Measurements from ENCODE around the gene SLC25A22. TPM values are rescaled to one million over a fixed set of nuclear protein-coding genes. Genes with fewer than 3 reads are reported as not detected.

SLC25A22 gene
- total RNA-seq, 4 donors from 2014 or later, result 6.0 to 28.3 (median 9.7) TPM

DNA sequence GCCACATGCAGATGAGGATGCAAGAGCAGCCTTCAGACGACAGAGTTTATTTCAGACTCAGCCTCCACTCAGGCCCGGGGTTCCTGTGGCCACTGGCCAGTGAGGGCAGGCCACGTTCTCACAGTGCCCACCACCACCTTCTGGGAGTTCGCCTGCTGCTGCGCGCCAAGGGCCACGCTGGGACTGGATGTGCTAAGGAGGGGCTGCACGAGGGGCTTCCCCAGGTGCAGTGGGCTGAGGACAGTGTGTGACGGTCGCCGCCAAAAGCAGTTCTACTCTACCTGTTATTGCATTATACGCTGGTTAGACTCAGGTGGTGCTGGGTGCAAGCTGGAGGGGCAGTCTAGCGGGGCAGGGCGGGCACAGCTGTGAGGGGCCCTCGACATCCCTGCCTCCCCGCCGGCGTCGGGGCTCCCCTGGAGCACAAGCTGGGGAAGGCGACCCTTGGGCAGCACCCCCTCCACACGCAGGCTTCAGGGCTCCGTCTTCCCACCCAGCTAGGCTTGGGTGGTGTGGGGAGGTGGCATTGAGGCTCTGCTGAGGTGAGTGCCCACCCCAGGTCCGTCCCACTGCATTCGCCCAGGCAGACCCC is 10.9 kb downstream of the SLC25A22 start:
- no peaks in the 10 kb centered on the region for H3K36me3 ChIP-seq
- no peak overlapping the region for H3K27ac ChIP-seq
- H3K4me1 ChIP-seq, result peaks cover 0 to 19% (median 11%) of the 10 kb centered on the region in 4 donors
- peaks cover 25% of the 10 kb centered on the region for H3K27me3 ChIP-seq
- no peaks in the 10 kb centered on the region for H3K9me3 ChIP-seq
- 86% methylated on average over 21 of the region's 24 CpGs; no CpG with 5 or more reads in 1 of the 2 donors for WGBS, 2 donors (ENCODE audit: low coverage in 1 of 2)
- TF ChIP-seq POLR2A (IDR thresholded peaks at IDR 0.05), result no peak
- no peak for TF ChIP-seq POLR2AphosphoS5 (IDR thresholded peaks at IDR 0.05)
- TF ChIP-seq EP300 (IDR thresholded peaks at IDR 0.05; ENCODE audit: low read depth), result no peak
- no peak overlapping the region for H3K4me3 ChIP-seq
- intact Hi-C loops (cut with DNase I; ENCODE audit: low total_unique reads) (no loop called here), in situ Hi-C loops (cut with MboI; ENCODE audit: low pct_ligation_motif_present in 1 of 4, low pct_unique_long_range_greater_than_20kb in 1 of 4, low sequenced_read_pairs in 3 of 4) (no loop called here)
- DNase-seq, result no peak

DNA sequence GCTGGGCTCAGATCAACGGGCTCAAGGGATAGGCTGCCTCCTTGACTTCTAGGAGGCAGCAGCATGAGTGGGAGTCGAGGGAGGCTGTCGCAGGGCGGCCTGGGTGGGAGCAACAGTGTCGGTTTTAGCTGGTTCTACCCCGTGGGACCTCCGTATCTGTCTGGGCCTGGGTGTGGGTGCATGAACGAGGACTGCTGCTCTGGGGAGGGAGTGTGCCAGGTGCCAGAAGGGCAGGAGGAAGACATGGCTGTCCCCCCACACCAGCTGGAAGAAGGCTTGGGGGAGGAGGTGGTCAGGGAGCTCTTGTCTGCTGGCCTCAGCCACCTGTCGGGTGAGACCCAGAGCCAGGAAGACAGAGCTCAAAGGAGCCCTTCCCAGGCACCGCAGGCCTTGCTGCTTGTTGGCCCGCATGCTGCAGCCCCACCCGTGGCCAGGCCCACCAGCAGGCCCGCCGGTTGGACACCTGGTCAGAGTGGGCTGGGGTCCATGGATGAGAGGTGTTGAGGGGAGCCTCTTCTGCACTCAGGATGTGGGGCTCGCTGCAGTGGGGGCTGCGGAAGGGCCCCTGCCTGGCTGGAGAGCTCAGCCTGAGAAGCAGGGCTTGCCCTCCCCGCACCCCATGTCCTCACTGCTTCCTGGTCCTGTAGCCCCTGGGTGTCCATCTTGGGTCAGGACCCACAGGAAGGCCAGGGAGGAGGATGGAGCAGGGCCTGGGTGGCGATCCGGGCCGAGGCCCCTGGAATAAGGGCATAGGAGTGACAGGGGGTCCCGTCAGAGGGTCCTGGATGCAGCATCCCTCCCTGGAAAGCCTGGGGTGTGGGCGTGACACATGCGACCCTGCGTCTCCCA is 11.6 kb downstream of the SLC25A22 start:
- Histone ChIP-seq H3K27ac (no peak overlapping the region), H3K27me3 (peaks cover 25% of the 10 kb centered on the region), H3K36me3 (no peaks in the 10 kb centered on the region), H3K4me1 (peaks cover 0 to 19% (median 11%) of the 10 kb centered on the region in 4 donors), H3K4me3 (no peak overlapping the region), H3K9me3 (no peaks in the 10 kb centered on the region)
- DNase-seq, result no peak
- intact Hi-C loops (cut with DNase I; ENCODE audit: low total_unique reads) (no loop called here), in situ Hi-C loops (cut with MboI; ENCODE audit: low pct_ligation_motif_present in 1 of 4, low pct_unique_long_range_greater_than_20kb in 1 of 4, low sequenced_read_pairs in 3 of 4) (no loop called here)
- 81% methylated on average over 22 of the region's 24 CpGs; no CpG with 5 or more reads in 1 of the 2 donors for WGBS, 2 donors (ENCODE audit: low coverage in 1 of 2)
- TF ChIP-seq, protein P1, sequence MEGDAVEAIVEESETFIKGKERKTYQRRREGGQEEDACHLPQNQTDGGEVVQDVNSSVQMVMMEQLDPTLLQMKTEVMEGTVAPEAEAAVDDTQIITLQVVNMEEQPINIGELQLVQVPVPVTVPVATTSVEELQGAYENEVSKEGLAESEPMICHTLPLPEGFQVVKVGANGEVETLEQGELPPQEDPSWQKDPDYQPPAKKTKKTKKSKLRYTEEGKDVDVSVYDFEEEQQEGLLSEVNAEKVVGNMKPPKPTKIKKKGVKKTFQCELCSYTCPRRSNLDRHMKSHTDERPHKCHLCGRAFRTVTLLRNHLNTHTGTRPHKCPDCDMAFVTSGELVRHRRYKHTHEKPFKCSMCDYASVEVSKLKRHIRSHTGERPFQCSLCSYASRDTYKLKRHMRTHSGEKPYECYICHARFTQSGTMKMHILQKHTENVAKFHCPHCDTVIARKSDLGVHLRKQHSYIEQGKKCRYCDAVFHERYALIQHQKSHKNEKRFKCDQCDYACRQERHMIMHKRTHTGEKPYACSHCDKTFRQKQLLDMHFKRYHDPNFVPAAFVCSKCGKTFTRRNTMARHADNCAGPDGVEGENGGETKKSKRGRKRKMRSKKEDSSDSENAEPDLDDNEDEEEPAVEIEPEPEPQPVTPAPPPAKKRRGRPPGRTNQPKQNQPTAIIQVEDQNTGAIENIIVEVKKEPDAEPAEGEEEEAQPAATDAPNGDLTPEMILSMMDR (IDR thresholded peaks at IDR 0.05), result no peak
- TF ChIP-seq POLR2A (IDR thresholded peaks at IDR 0.05) (no peak), POLR2AphosphoS5 (IDR thresholded peaks at IDR 0.05) (no peak), EP300 (IDR thresholded peaks at IDR 0.05; ENCODE audit: low read depth) (no peak)

DNA sequence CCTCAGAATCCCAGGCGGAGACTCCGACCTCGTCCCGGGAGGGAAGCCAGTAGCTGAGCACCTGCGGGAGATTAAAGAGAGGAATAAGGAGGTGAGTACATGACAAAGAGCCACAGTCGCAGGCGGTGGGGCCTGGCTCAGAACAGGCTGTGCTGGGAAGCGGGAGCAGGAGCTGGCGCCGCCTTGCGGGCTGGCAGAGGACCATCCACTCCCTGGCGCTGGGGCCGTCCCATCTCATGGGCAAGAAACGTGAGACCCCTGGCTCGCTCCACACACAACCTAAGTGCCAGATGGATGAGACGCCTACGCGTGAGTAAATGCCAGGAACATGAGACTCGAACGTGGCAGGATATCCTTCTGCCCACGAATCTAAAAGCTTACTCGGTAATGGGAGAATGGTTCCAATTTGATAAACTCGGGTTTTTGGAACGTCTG is 14.5 kb downstream of the SLC25A22 start:
- no peaks in the 10 kb centered on the region for H3K9me3 ChIP-seq
- in situ Hi-C loops (cut with MboI; ENCODE audit: low pct_ligation_motif_present in 1 of 4, low pct_unique_long_range_greater_than_20kb in 1 of 4, low sequenced_read_pairs in 3 of 4), result no loop called here
- 36% methylated on average over 22 of the region's 24 CpGs; no CpG with 5 or more reads in 1 of the 2 donors for WGBS, 2 donors (ENCODE audit: low coverage in 1 of 2)
- peak; percentile 82 for DNase-seq
- H3K27ac ChIP-seq, result peak overlapping the region; percentile 12 to 49 (median 17)
- peaks cover 7% of the 10 kb centered on the region for H3K27me3 ChIP-seq
- intact Hi-C loops (cut with DNase I; ENCODE audit: low total_unique reads), result no loop called here
- TF ChIP-seq POLR2AphosphoS5 (IDR thresholded peaks at IDR 0.05) (peak in 2 of 3 donors; percentile 26 to 37), POLR2A (IDR thresholded peaks at IDR 0.05) (no peak), EP300 (IDR thresholded peaks at IDR 0.05; ENCODE audit: low read depth) (no peak)
- TF ChIP-seq, protein P1 (IDR thresholded peaks at IDR 0.05), result peak; percentile 61 to 80 (median 68)
- H3K4me1 ChIP-seq, result peaks cover 3 to 12% (median 11%) of the 10 kb centered on the region in 4 donors
- H3K36me3 ChIP-seq, result no peaks in the 10 kb centered on the region
- H3K4me3 ChIP-seq, result no peak overlapping the region

DNA sequence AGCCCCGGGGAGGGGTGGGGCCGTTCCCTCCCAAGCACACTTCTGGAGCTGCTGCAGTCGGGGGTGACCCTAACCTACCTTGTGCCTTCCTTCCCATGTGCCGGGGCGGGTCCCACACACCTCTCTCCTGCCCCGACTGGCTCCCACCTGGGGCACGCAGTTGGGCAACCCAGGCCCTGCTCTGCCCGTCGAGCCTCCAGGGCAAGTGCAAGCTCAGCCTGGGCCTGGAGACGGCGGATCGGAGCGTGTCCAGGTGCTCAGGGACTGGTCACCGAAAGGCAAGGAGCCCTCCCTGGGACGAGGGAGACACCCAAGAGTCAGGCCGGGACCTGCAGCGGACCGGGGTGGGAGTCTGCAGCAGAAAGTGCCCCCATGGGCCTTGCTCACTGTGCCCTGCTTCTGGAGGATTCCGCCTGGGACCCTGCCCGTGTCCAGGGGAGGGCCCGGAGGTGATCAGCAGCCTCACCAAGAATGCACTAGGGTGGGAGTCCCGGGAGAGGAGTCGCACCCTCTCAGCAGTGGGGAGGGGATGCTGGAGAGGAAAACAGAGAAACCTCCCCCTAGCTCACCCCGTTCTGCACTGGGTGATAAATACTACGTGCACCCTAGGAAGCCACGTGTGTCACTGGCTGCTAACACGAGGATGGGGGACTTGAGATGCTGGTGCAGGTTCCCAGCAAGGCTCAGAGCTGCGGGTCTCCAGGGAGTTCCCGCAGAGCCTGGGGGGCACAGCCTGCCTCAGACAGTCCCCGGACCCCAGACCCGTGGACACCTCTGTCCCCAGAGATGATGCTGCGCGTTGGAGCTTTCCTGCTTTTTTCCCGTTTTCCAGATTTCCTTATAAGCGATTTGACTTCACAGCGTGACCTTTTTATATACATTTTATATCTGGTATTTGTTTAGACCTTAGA is 15.6 kb downstream of the SLC25A22 start:
- 4 to 76% methylated on average over 3 to 36 of the region's 36 CpGs for WGBS, 2 donors (ENCODE audit: low coverage in 1 of 2)
- in situ Hi-C loops (cut with MboI; ENCODE audit: low pct_ligation_motif_present in 1 of 4, low pct_unique_long_range_greater_than_20kb in 1 of 4, low sequenced_read_pairs in 3 of 4), result no loop called here
- H3K27ac ChIP-seq, result peak overlapping the region in 2 of 4 donors; percentile 12 to 20
- no peak for DNase-seq
- no peaks in the 10 kb centered on the region for H3K9me3 ChIP-seq
- H3K36me3 ChIP-seq, result no peaks in the 10 kb centered on the region
- H3K4me3 ChIP-seq, result no peak overlapping the region
- H3K27me3 ChIP-seq, result no peaks in the 10 kb centered on the region
- intact Hi-C loops (cut with DNase I; ENCODE audit: low total_unique reads), result no loop called here
- peaks cover 9 to 19% (median 17%) of the 10 kb centered on the region in 4 donors for H3K4me1 ChIP-seq
- TF ChIP-seq POLR2A (IDR thresholded peaks at IDR 0.05) (no peak), EP300 (IDR thresholded peaks at IDR 0.05; ENCODE audit: low read depth) (no peak), POLR2AphosphoS5 (IDR thresholded peaks at IDR 0.05) (no peak)
- TF ChIP-seq, protein P1 (IDR thresholded peaks at IDR 0.05), result no peak
